Mucosa of rectum (tissue), 2 donors: ENCODE data around the gene SUPT5H.

Source experiments
- H3K27ac ChIP-seq, 2 donors: one replicate each; pipeline ENCODE4 v1.7.0; 2013; ENCODE audit warnings: inconsistent platforms in 2 of 2, low read depth in 2 of 2, low read length in 2 of 2
- H3K27me3 ChIP-seq, 2 donors: one replicate each; pipeline ENCODE4 v1.7.0; 2013; ENCODE audit warnings: low read length in 2 of 2; ENCODE audit not compliant: control insufficient read depth in 2 of 2, insufficient read depth in 2 of 2
- H3K36me3 ChIP-seq, 2 donors: one replicate each; pipeline ENCODE4 v1.7.0; 2013; ENCODE audit warnings: low read length in 2 of 2; ENCODE audit not compliant: control insufficient read depth in 2 of 2, insufficient read depth in 2 of 2
- H3K4me1 ChIP-seq, 2 donors: one replicate each; pipeline ENCODE4 v1.7.0; 2013; ENCODE audit warnings: low read length in 2 of 2, mild to moderate bottlenecking in 1 of 2; ENCODE audit not compliant: control insufficient read depth in 2 of 2, insufficient read depth in 2 of 2
- H3K4me3 ChIP-seq, 2 donors: one replicate each; pipeline ENCODE4 v1.7.0; 2013; ENCODE audit warnings: low read length in 2 of 2
- H3K9ac ChIP-seq, 2 donors: one replicate each; pipeline ENCODE4 v1.7.0; 2013; ENCODE audit warnings: low read length in 2 of 2, low read depth in 1 of 2, mild to moderate bottlenecking in 1 of 2
- H3K9me3 ChIP-seq, 2 donors: one replicate each; pipeline ENCODE4 v1.7.0; 2013; ENCODE audit warnings: low read length in 2 of 2; ENCODE audit not compliant: control insufficient read depth in 2 of 2
- donor health status: healthy.
- donor health status: Normal muscosa, but diverticular disease.

The SUPT5H gene

GRCh38 chr19:39426170-39426569 is 19.2 kb upstream of the SUPT5H start:
- Histone ChIP-seq H3K9ac (no peak overlapping the region), H3K27me3 (no peaks in the 10 kb centered on the region), H3K36me3 (peaks cover 0 to 5% of the 10 kb centered on the region in 2 donors), H3K9me3 (no peaks in the 10 kb centered on the region), H3K27ac (no peak overlapping the region), H3K4me1 (peaks cover 3 to 4% of the 10 kb centered on the region in 2 donors), H3K4me3 (no peak overlapping the region)

DNA sequence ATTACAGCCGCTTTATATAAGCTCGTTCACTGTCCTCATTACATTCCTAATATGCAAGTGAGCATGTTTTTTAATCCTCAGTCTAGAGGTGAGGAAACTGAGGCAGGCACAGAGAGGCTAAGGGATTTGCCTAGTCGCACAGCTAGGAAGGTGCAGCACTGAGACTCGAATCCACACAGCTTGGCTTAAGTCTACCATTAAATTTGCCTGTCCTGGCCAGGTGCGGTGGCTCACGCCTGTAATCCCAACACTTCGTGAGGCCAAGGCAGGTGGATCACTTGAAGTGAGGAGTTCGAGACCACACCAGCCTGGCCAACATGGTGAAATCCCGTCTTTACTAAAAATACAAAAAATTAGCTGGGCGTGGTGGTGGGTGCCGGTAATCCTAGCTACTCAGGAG is 17.7 kb upstream of the SUPT5H start:
- Histone ChIP-seq H3K27me3 (no peaks in the 10 kb centered on the region), H3K36me3 (peaks cover 4 to 7% of the 10 kb centered on the region in 2 donors), H3K4me3 (no peak overlapping the region), H3K9ac (no peak overlapping the region), H3K4me1 (peaks cover 4% of the 10 kb centered on the region in 2 donors), H3K9me3 (no peaks in the 10 kb centered on the region), H3K27ac (no peak overlapping the region)

- H3K36me3 ChIP-seq: peaks cover 12 to 15% of the 10 kb centered on the region in 2 donors
- H3K27ac ChIP-seq: peak overlapping the region; percentile 62 to 65
- H3K9ac ChIP-seq: peak overlapping the region; percentile 2 to 17
- no peaks in the 10 kb centered on the region for H3K27me3 ChIP-seq
- no peak overlapping the region for H3K4me3 ChIP-seq
- peaks cover 4% of the 10 kb centered on the region in 2 donors for H3K4me1 ChIP-seq
- no peaks in the 10 kb centered on the region for H3K9me3 ChIP-seq
These were observed 16.9 kb upstream of the SUPT5H start for GRCh38 chr19:39428283-39429112.

GRCh38 chr19:39430675-39431593 is 14.4 kb upstream of the SUPT5H start:
- Histone ChIP-seq H3K9ac (no peak overlapping the region), H3K4me3 (peak overlapping the region in 1 of 2 donors; percentile 14), H3K4me1 (peaks cover 15 to 17% of the 10 kb centered on the region in 2 donors), H3K36me3 (peaks cover 22 to 26% of the 10 kb centered on the region in 2 donors), H3K27ac (peak overlapping the region; percentile 69 to 74), H3K27me3 (no peaks in the 10 kb centered on the region), H3K9me3 (no peaks in the 10 kb centered on the region)

- no peak overlapping the region for H3K27ac ChIP-seq
- no peaks in the 10 kb centered on the region for H3K9me3 ChIP-seq
- no peaks in the 10 kb centered on the region for H3K27me3 ChIP-seq
- H3K4me3 ChIP-seq: no peak overlapping the region
- H3K9ac ChIP-seq: no peak overlapping the region
- H3K4me1 ChIP-seq: peaks cover 18 to 24% of the 10 kb centered on the region in 2 donors
- peaks cover 22 to 26% of the 10 kb centered on the region in 2 donors for H3K36me3 ChIP-seq
These were observed 12.7 kb upstream of the SUPT5H start for GRCh38 chr19:39432677-39433025.

- no peak overlapping the region for H3K4me3 ChIP-seq
These were observed 11.8 kb upstream of the SUPT5H start for GRCh38 chr19:39433480-39434079.

DNA sequence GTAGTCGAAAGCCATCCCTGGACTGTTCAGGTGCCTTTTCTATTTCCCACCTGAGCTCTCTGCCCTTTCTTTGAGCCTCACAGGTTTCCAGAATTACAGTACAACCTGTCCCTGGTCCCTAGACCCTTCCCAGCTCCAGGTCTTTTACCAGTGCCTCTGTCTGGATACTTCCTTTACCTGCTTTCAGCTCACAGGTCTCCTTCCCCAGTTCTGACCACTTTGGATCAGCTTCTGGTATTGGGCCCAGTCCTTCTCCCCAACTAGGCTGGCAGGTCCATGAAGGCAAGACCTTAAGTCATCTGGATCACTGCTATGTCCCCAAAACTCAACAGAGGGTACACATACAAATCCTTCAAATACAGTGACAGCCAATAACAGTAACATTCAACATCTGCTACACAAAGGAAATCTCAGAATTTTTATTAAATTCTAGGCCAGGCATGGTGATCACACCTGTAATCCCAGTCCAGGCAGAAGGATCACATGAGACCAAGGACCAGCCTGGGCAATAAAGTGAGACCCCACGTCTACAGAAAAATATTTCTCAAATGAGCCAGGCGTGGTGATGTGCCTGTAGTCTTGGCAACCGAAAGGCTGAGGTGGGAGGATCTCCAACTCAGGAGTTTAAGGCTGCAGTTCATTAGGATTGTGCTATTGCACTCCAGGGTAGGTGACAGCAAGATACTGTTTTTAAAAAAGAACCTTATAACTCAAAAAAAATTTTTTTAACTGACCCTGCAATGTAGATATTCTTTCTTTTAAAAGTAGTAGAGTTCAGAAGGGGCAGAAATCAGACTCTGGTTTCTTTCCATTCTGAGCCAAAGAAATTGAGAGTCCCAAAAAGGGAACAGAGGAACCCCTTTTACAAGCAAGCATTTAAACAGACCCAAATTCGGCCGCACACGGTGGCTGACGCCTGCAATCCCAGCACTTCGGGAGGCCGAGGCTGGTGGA is 11.0 kb upstream of the SUPT5H start:
- peak overlapping the region; percentile 77 to 98 for H3K9ac ChIP-seq
- H3K4me3 ChIP-seq: peak overlapping the region; percentile 97
- no peaks in the 10 kb centered on the region for H3K9me3 ChIP-seq
- peaks cover 22 to 26% of the 10 kb centered on the region in 2 donors for H3K36me3 ChIP-seq
- no peaks in the 10 kb centered on the region for H3K27me3 ChIP-seq
- peaks cover 18 to 24% of the 10 kb centered on the region in 2 donors for H3K4me1 ChIP-seq
- H3K27ac ChIP-seq: no peak overlapping the region

More at GRCh38 chr19:39433480-39434079, 11.8 kb upstream of the SUPT5H start:
- no peaks in the 10 kb centered on the region for H3K9me3 ChIP-seq
- no peak overlapping the region for H3K27ac ChIP-seq
- no peak overlapping the region for H3K9ac ChIP-seq
- H3K27me3 ChIP-seq: no peaks in the 10 kb centered on the region
- H3K4me1 ChIP-seq: peaks cover 18 to 24% of the 10 kb centered on the region in 2 donors
- peaks cover 22 to 26% of the 10 kb centered on the region in 2 donors for H3K36me3 ChIP-seq

GRCh38 chr19:39435499-39436349 is 9.7 kb upstream of the SUPT5H start, which contains the start of gene RPS16:
RPS16 (minus strand) TSS chr19:39435949; CDS start chr19:39435895, 54 bp downstream.
- Histone ChIP-seq H3K36me3 (peaks cover 22 to 26% of the 10 kb centered on the region in 2 donors), H3K9ac (peak within 1 kb of the TSS; percentile 77 to 98), H3K4me3 (peak within 1 kb of the TSS; percentile 97), H3K9me3 (no peaks in the 10 kb centered on the region), H3K27me3 (no peaks in the 10 kb centered on the region), H3K4me1 (peaks cover 18 to 24% of the 10 kb centered on the region in 2 donors), H3K27ac (peak within 1 kb of the TSS; percentile 73 to 90)
